GM23338 (cell line): ENCODE data around the gene DLG3. TPM values are rescaled to one million over a fixed set of nuclear protein-coding genes. Genes with fewer than 3 reads are reported as not detected.

Experiments used
- ATAC-seq: fragments of 200-7000 bp; cut with Tn5 transposase; 3 replicates; pipeline ENCODE4 v1.9.1; 2020
- DNase-seq: peaks from one replicate; pipeline ENCODE4 v3.0.0-alpha.2; 2015; ENCODE audit warnings: low spot score
- H2AFZ ChIP-seq: fragments of 200-600 bp; sonication (generic); 2 replicates; pipeline ENCODE4 v1.8.0; 2016; ENCODE audit warnings: antibody characterized with exemption, mild to moderate bottlenecking, moderate library complexity
- H3F3A ChIP-seq: fragments of 200-600 bp; sonication (generic); replicated peaks from 2 replicates; pipeline ENCODE4 v1.8.0; 2017; ENCODE audit warnings: antibody characterized with exemption, mixed run types, low read depth
- H3K27ac ChIP-seq: fragments of 200-600 bp; sonication (generic); 2 replicates; pipeline ENCODE4 v1.6.1; 2016; ENCODE audit warnings: low read depth
- H3K27me3 ChIP-seq: fragments of 200-600 bp; sonication (generic); 2 replicates; pipeline ENCODE4 v1.8.0; 2016; ENCODE audit warnings: mild to moderate bottlenecking, mixed run types, moderate library complexity; ENCODE audit not compliant: insufficient read depth
- H3K36me3 ChIP-seq: fragments of 200-600 bp; sonication (generic); 2 replicates; pipeline ENCODE4 v1.8.0; 2016; ENCODE audit warnings: mild to moderate bottlenecking; ENCODE audit not compliant: insufficient read depth
- H3K4me1 ChIP-seq: fragments of 200-600 bp; sonication (generic); 2 replicates; pipeline ENCODE4 v1.8.0; 2016; ENCODE audit warnings: mild to moderate bottlenecking, moderate library complexity; ENCODE audit not compliant: insufficient read depth
- H3K4me2 ChIP-seq: fragments of 200-600 bp; sonication (generic); 2 replicates; pipeline ENCODE4 v1.7.1; 2017; ENCODE audit warnings: mixed run types
- H3K4me3 ChIP-seq: fragments of 200-600 bp; sonication (generic); 2 replicates; pipeline ENCODE4 v1.6.1; 2016; ENCODE audit warnings: mixed run types
- H3K79me2 ChIP-seq: fragments of 200-600 bp; sonication (generic); replicated peaks from 2 replicates; pipeline ENCODE4 v1.8.0; 2017; ENCODE audit warnings: mild to moderate bottlenecking; ENCODE audit not compliant: insufficient read depth
- H3K9me2 ChIP-seq: fragments of 200-600 bp; sonication (generic); 2 replicates; pipeline ENCODE4 v1.8.0; 2017; ENCODE audit not compliant: insufficient read depth
- H4K20me1 ChIP-seq: fragments of 200-600 bp; sonication (generic); replicated peaks from 2 replicates; pipeline ENCODE4 v1.8.0; 2017; ENCODE audit warnings: mild to moderate bottlenecking; ENCODE audit not compliant: insufficient read depth
- H3K27ac Mint-ChIP-seq: 2 replicates; pipeline ENCODE4 v1.8.0; 2020; ENCODE audit warnings: inconsistent platforms, mild to moderate bottlenecking, moderate library complexity, mixed read lengths
- H3K27me3 Mint-ChIP-seq: 3 replicates; pipeline ENCODE4 v1.8.0; 2022; ENCODE audit warnings: low read depth, mild to moderate bottlenecking, moderate library complexity, mixed read lengths, inconsistent platforms; ENCODE audit not compliant: insufficient read depth, poor library complexity
- H3K36me3 Mint-ChIP-seq: 3 replicates; pipeline ENCODE4 v1.8.0; 2021; ENCODE audit warnings: low read depth, mild to moderate bottlenecking, inconsistent platforms, moderate library complexity, mixed read lengths
- H3K4me1 Mint-ChIP-seq: 3 replicates; pipeline ENCODE4 v1.8.0; 2020; ENCODE audit warnings: mild to moderate bottlenecking, inconsistent platforms, mixed read lengths
- H3K4me3 Mint-ChIP-seq: 3 replicates; pipeline ENCODE4 v1.8.0; 2021; ENCODE audit warnings: moderate library complexity, mild to moderate bottlenecking, inconsistent platforms, mixed read lengths
- H3K9me3 Mint-ChIP-seq: 3 replicates; pipeline ENCODE4 v1.8.0; 2020; ENCODE audit warnings: moderate library complexity, mild to moderate bottlenecking, inconsistent platforms, mixed read lengths
- CREB1 ChIP-seq: fragments of 250-450 bp; sonication (Bioruptor Pico); IDR thresholded peaks from 2 replicates; pipeline ENCODE4 v1.5.0; 2020; ENCODE audit warnings: low read depth, mild to moderate bottlenecking, moderate library complexity
- EZH2 ChIP-seq: fragments of 200-600 bp; sonication (generic); IDR thresholded peaks from one replicate; pipeline ENCODE4 v1.8.0; 2017; ENCODE audit warnings: antibody characterized with exemption, mild to moderate bottlenecking, low read depth; ENCODE audit not compliant: unreplicated experiment
- EZH2phosphoT487 ChIP-seq: fragments of 200-600 bp; sonication (generic); IDR thresholded peaks from one replicate; pipeline ENCODE4 v1.8.1; 2018; ENCODE audit warnings: antibody characterized with exemption; ENCODE audit not compliant: unreplicated experiment
- JUNB ChIP-seq: IDR thresholded peaks from one replicate; pipeline ENCODE4 v1.6.1; 2016; ENCODE audit warnings: antibody characterized with exemption; ENCODE audit not compliant: unreplicated experiment
- NANOG ChIP-seq: IDR thresholded peaks from 2 replicates; pipeline ENCODE4 v1.6.1; 2016; ENCODE audit warnings: antibody characterized with exemption, borderline replicate concordance
- POLR2AphosphoS5 ChIP-seq: IDR thresholded peaks from 2 replicates; pipeline ENCODE4 v1.6.1; 2016; ENCODE audit warnings: antibody characterized with exemption, low read depth
- STAT1 ChIP-seq: IDR thresholded peaks from one replicate; pipeline ENCODE4 v1.6.1; 2016; ENCODE audit warnings: antibody characterized with exemption; ENCODE audit not compliant: unreplicated experiment
- ZNF114 ChIP-seq: fragments of 250-450 bp; sonication (Bioruptor Pico); IDR thresholded peaks from 2 replicates; pipeline ENCODE4 v1.5.0; 2020; ENCODE audit warnings: mild to moderate bottlenecking, moderate library complexity
- ZNF331 ChIP-seq: fragments of 250-450 bp; sonication (Bioruptor Pico); IDR thresholded peaks from 2 replicates; pipeline ENCODE4 v1.5.0; 2020; ENCODE audit warnings: low read depth, mild to moderate bottlenecking, moderate library complexity
- polyA plus RNA-seq: library from polyadenylated mRNA; unstranded; fragments of >200 nt; fragmentation: Nextera tagmentation; extraction: Ambion mirVana; gene quantifications from 2 replicates; pipeline ENCODE4 v1.2.1, GENCODE V29; 2016
- total RNA-seq: library from RNA; depleted of rRNA; stranded (reverse); fragments of >200 nt; shearing (Covaris generic); gene quantifications from 2 replicates; pipeline ENCODE4 v1.2.3, GENCODE V29; 2014
- TF ChIP-seq, protein P1 (sequence below), 2 experiments: fragments of 200-600 bp in 1 of 2; sonication (generic) in 1 of 2; conservative IDR thresholded peaks; 2 replicates each; pipeline versions ENCODE4 v1.5.1 to v1.6.1; 2016 to 2017; ENCODE audit warnings: antibody characterized with exemption in 2 of 2, low read depth in 2 of 2, mild to moderate bottlenecking in 2 of 2, moderate library complexity in 1 of 2
- TF ChIP-seq, protein P2 (sequence below): IDR thresholded peaks from 2 replicates; pipeline ENCODE4 v1.6.1; 2016; ENCODE audit warnings: antibody characterized with exemption
- TF ChIP-seq, protein P3 (sequence below): fragments of 250-450 bp; sonication (Bioruptor Pico); IDR thresholded peaks from 2 replicates; pipeline ENCODE4 v1.5.0; 2020; ENCODE audit warnings: mild to moderate bottlenecking, moderate library complexity
- TF ChIP-seq, protein P4 (sequence below): IDR thresholded peaks from one replicate; pipeline ENCODE4 v1.6.1; 2018; ENCODE audit warnings: antibody characterized with exemption; ENCODE audit not compliant: unreplicated experiment

The DLG3 gene
- total and polyA plus RNA-seq, 2 experiments from 2014 or later, result 13.0 to 61.8 TPM

DNA sequence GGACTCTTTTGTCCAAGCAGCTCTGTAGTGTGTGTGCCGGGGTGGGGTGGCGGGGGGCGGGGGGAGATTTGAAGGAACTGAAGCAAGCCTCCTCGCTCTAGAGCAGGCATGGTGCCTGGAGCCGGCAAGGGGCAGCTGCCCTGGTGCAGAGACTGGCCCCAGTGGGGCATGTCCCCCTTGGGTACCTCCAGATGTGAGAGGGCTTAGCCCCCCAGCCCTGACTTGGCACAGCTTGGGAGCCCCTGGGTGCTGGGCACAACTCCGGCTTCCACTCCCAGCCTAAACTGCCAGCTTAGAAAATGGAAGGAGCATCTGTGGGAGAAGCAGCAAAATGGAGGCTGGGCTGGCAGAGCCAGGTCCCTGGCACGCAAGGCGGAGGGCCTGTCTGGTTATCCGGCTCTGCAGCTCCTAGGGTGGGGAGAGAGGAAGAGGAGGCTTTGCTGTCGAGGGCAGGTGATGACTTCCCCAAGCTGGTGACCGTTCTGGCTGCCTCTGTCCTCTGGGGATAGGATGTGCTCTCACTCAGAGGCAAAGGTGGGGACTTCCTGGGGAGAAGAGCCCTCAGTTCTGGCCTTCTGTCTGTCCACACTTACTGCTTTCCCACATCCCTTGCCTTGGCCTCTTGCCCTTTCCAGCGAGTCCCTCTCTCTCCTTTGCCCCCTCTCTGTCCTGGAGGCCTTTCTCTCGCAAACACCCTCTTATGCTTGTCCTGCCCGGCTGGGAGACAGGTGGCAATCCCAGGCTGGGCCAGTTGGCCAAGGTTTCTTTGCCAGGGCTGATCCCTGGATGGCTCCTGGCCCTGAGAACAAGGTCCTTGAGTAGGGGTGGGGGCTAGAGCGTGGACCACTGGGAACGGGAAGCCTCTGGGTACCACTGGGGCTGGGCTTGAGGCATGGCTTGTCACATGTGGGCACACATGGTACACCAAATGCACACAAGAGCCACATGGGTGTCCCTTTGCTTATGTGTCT lies 2.0 kb downstream of the DLG3 start:
- H3K79me2 ChIP-seq, result no peaks in the 10 kb centered on the region
- Mint-ChIP-seq H3K27me3 (peaks cover 12% of the 10 kb centered on the region), H3K27ac (no peak overlapping the region), H3K36me3 (no peaks in the 10 kb centered on the region), H3K9me3 (no peaks in the 10 kb centered on the region), H3K4me1 (peaks cover 5% of the 10 kb centered on the region; the same call in 2 of the 3 replicates), H3K4me3 (no peak overlapping the region)
- H3F3A ChIP-seq, result no peaks in the 10 kb centered on the region
- no peaks in the 10 kb centered on the region for H3K4me1 ChIP-seq
- no peak for DNase-seq
- no peak for ATAC-seq
- no peaks in the 10 kb centered on the region for H4K20me1 ChIP-seq
- no peaks in the 10 kb centered on the region for H3K9me2 ChIP-seq
- 0 out of 2 replicates have a peak, but pooled peaks cover 5% of the 10 kb centered on the region for H3K27me3 ChIP-seq
- no peak overlapping the region for H3K4me3 ChIP-seq
- H2AFZ ChIP-seq, result no peak overlapping the region
- TF ChIP-seq ZNF114 (CRISPR knock-in tag) (no peak), ZNF331 (CRISPR knock-in tag) (no peak), NANOG (no peak), STAT1 (no peak), CREB1 (no peak), EZH2 (no peak), JUNB (no peak), EZH2phosphoT487 (no peak), POLR2AphosphoS5 (no peak)
- TF ChIP-seq, protein P1, sequence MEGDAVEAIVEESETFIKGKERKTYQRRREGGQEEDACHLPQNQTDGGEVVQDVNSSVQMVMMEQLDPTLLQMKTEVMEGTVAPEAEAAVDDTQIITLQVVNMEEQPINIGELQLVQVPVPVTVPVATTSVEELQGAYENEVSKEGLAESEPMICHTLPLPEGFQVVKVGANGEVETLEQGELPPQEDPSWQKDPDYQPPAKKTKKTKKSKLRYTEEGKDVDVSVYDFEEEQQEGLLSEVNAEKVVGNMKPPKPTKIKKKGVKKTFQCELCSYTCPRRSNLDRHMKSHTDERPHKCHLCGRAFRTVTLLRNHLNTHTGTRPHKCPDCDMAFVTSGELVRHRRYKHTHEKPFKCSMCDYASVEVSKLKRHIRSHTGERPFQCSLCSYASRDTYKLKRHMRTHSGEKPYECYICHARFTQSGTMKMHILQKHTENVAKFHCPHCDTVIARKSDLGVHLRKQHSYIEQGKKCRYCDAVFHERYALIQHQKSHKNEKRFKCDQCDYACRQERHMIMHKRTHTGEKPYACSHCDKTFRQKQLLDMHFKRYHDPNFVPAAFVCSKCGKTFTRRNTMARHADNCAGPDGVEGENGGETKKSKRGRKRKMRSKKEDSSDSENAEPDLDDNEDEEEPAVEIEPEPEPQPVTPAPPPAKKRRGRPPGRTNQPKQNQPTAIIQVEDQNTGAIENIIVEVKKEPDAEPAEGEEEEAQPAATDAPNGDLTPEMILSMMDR (conservative IDR thresholded peaks at IDR 0.05; ENCODE audit: low read depth in 2 of 2), result no peak
- TF ChIP-seq, protein P2, sequence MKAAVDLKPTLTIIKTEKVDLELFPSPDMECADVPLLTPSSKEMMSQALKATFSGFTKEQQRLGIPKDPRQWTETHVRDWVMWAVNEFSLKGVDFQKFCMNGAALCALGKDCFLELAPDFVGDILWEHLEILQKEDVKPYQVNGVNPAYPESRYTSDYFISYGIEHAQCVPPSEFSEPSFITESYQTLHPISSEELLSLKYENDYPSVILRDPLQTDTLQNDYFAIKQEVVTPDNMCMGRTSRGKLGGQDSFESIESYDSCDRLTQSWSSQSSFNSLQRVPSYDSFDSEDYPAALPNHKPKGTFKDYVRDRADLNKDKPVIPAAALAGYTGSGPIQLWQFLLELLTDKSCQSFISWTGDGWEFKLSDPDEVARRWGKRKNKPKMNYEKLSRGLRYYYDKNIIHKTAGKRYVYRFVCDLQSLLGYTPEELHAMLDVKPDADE, result no peak
- TF ChIP-seq, protein P3, sequence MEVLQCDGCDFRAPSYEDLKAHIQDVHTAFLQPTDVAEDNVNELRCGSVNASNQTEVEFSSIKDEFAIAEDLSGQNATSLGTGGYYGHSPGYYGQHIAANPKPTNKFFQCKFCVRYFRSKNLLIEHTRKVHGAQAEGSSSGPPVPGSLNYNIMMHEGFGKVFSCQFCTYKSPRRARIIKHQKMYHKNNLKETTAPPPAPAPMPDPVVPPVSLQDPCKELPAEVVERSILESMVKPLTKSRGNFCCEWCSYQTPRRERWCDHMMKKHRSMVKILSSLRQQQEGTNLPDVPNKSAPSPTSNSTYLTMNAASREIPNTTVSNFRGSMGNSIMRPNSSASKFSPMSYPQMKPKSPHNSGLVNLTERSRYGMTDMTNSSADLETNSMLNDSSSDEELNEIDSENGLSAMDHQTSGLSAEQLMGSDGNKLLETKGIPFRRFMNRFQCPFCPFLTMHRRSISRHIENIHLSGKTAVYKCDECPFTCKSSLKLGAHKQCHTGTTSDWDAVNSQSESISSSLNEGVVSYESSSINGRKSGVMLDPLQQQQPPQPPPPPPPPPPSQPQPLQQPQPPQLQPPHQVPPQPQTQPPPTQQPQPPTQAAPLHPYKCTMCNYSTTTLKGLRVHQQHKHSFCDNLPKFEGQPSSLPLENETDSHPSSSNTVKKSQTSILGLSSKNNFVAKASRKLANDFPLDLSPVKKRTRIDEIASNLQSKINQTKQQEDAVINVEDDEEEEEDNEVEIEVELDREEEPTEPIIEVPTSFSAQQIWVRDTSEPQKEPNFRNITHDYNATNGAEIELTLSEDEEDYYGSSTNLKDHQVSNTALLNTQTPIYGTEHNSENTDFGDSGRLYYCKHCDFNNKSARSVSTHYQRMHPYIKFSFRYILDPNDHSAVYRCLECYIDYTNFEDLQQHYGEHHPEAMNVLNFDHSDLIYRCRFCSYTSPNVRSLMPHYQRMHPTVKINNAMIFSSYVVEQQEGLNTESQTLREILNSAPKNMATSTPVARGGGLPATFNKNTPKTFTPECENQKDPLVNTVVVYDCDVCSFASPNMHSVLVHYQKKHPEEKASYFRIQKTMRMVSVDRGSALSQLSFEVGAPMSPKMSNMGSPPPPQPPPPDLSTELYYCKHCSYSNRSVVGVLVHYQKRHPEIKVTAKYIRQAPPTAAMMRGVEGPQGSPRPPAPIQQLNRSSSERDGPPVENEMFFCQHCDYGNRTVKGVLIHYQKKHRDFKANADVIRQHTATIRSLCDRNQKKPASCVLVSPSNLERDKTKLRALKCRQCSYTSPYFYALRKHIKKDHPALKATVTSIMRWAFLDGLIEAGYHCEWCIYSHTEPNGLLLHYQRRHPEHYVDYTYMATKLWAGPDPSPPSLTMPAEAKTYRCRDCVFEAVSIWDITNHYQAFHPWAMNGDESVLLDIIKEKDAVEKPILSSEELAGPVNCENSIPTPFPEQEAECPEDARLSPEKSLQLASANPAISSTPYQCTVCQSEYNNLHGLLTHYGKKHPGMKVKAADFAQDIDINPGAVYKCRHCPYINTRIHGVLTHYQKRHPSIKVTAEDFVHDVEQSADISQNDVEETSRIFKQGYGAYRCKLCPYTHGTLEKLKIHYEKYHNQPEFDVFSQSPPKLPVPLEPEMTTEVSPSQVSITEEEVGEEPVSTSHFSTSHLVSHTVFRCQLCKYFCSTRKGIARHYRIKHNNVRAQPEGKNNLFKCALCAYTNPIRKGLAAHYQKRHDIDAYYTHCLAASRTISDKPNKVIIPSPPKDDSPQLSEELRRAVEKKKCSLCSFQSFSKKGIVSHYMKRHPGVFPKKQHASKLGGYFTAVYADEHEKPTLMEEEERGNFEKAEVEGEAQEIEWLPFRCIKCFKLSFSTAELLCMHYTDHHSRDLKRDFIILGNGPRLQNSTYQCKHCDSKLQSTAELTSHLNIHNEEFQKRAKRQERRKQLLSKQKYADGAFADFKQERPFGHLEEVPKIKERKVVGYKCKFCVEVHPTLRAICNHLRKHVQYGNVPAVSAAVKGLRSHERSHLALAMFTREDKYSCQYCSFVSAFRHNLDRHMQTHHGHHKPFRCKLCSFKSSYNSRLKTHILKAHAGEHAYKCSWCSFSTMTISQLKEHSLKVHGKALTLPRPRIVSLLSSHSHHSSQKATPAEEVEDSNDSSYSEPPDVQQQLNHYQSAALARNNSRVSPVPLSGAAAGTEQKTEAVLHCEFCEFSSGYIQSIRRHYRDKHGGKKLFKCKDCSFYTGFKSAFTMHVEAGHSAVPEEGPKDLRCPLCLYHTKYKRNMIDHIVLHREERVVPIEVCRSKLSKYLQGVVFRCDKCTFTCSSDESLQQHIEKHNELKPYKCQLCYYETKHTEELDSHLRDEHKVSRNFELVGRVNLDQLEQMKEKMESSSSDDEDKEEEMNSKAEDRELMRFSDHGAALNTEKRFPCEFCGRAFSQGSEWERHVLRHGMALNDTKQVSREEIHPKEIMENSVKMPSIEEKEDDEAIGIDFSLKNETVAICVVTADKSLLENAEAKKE (CRISPR knock-in tag), result no peak
- TF ChIP-seq, protein P4, sequence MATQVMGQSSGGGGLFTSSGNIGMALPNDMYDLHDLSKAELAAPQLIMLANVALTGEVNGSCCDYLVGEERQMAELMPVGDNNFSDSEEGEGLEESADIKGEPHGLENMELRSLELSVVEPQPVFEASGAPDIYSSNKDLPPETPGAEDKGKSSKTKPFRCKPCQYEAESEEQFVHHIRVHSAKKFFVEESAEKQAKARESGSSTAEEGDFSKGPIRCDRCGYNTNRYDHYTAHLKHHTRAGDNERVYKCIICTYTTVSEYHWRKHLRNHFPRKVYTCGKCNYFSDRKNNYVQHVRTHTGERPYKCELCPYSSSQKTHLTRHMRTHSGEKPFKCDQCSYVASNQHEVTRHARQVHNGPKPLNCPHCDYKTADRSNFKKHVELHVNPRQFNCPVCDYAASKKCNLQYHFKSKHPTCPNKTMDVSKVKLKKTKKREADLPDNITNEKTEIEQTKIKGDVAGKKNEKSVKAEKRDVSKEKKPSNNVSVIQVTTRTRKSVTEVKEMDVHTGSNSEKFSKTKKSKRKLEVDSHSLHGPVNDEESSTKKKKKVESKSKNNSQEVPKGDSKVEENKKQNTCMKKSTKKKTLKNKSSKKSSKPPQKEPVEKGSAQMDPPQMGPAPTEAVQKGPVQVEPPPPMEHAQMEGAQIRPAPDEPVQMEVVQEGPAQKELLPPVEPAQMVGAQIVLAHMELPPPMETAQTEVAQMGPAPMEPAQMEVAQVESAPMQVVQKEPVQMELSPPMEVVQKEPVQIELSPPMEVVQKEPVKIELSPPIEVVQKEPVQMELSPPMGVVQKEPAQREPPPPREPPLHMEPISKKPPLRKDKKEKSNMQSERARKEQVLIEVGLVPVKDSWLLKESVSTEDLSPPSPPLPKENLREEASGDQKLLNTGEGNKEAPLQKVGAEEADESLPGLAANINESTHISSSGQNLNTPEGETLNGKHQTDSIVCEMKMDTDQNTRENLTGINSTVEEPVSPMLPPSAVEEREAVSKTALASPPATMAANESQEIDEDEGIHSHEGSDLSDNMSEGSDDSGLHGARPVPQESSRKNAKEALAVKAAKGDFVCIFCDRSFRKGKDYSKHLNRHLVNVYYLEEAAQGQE, result no peak
- no peak overlapping the region for H3K27ac ChIP-seq
- no peaks in the 10 kb centered on the region for H3K36me3 ChIP-seq
- no peak overlapping the region for H3K4me2 ChIP-seq
